SU-DHL-6 (cell line): Measurements from ENCODE around the gene OR7A17.

Experiments used
- CTCF ChIP-seq: fragments of 200-600 bp; sonication (generic); IDR thresholded peaks from one replicate; pipeline ENCODE4 v1.5.1; 2017; ENCODE audit warnings: antibody characterized with exemption, mild to moderate bottlenecking, low read length, moderate library complexity; ENCODE audit not compliant: insufficient read depth, poor library complexity, severe bottlenecking
- EZH2phosphoT487 ChIP-seq: fragments of 200-600 bp; sonication (generic), shearing (Covaris generic); conservative IDR thresholded peaks from 2 replicates; pipeline ENCODE4 v1.6.1; 2018; ENCODE audit warnings: mild to moderate bottlenecking, antibody characterized with exemption, low read length, moderate library complexity, mixed read lengths

GRCh38 chr19:14906711-14907110, 20.8 kb upstream of the OR7A17 start:
- TF ChIP-seq CTCF (no peak), EZH2phosphoT487 (no peak)
